ENCODE measurements around the gene BRD4.

DNA sequence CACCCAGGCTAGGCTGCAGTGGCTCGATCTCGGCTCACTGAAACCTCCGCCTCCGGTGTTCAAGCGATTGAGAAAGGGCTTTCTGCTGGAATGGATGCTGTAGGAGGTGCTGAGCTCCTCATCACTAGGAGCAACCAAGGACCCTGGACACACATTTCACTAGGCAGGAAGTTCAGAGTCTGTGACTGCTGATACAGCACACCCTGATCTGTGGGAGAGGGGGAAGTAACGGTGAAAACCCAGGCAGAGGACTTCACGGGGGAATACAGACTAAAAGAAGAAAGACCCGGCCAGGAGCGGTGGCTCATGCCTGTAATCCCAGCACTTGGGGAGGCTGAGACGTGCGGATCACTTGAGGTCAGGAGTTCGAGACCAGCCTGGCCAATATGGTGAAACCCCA lies 119.6 kb downstream of the BRD4 start:
- TF ChIP-seq, protein P1, sequence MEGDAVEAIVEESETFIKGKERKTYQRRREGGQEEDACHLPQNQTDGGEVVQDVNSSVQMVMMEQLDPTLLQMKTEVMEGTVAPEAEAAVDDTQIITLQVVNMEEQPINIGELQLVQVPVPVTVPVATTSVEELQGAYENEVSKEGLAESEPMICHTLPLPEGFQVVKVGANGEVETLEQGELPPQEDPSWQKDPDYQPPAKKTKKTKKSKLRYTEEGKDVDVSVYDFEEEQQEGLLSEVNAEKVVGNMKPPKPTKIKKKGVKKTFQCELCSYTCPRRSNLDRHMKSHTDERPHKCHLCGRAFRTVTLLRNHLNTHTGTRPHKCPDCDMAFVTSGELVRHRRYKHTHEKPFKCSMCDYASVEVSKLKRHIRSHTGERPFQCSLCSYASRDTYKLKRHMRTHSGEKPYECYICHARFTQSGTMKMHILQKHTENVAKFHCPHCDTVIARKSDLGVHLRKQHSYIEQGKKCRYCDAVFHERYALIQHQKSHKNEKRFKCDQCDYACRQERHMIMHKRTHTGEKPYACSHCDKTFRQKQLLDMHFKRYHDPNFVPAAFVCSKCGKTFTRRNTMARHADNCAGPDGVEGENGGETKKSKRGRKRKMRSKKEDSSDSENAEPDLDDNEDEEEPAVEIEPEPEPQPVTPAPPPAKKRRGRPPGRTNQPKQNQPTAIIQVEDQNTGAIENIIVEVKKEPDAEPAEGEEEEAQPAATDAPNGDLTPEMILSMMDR (IDR thresholded peaks at IDR 0.05; ENCODE audit: low read depth, low read length, poor library complexity, severe bottlenecking), result no peak
- TF ChIP-seq EZH2phosphoT487 (IDR thresholded peaks at IDR 0.05; ENCODE audit: borderline replicate concordance, low read length), result no peak

Measured in DOHH2 (cell line).